ENCODE results near the gene RICTOR.

Gene RICTOR

DNA sequence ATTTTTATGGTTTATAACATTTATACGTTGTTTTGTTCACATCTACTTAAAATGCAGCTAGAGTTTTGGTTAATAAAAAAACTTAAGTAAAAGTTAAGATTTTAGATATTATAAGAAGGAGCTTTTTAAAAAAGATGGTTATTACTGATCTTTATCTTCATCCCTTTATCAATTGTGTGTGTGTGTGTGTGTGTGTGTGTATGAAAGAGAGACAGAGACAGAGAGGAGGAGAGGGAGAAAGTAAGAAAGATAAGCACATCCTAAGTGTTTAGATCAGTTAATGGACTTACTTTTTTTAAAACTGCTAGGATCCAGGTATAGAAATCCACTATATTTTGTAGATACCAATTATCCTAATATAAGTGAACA is 45.8 kb upstream of the RICTOR start:
- Histone ChIP-seq H3K4me2 (ENCODE audit: low read length) (no peak overlapping the region), H3K27ac (ENCODE audit: low read depth, low read length, poor library complexity, severe bottlenecking) (no peak overlapping the region), H3K27me3 (ENCODE audit: insufficient read depth, low read length) (no peaks in the 10 kb centered on the region), H3K36me3 (ENCODE audit: insufficient read depth, low read length) (no peaks in the 10 kb centered on the region), H4K20me1 (ENCODE audit: insufficient read depth, low read length) (no peaks in the 10 kb centered on the region), H3F3A (ENCODE audit: insufficient read depth, low read length) (no peaks in the 10 kb centered on the region), H2AFZ (ENCODE audit: low read length) (no peak overlapping the region), H3K4me3 (ENCODE audit: low read depth, low read length, poor library complexity, severe bottlenecking) (no peak overlapping the region), H3K4me1 (ENCODE audit: insufficient read depth, low read length, severe bottlenecking) (no peaks in the 10 kb centered on the region), H3K9ac (ENCODE audit: low read length) (no peak overlapping the region), H3K9me3 (ENCODE audit: low read length) (no peaks in the 10 kb centered on the region), H3K79me2 (ENCODE audit: insufficient read depth, low read length) (no peaks in the 10 kb centered on the region), H3K9me2 (ENCODE audit: low read depth, low read length) (no peaks in the 10 kb centered on the region)
- TF ChIP-seq, protein P1, sequence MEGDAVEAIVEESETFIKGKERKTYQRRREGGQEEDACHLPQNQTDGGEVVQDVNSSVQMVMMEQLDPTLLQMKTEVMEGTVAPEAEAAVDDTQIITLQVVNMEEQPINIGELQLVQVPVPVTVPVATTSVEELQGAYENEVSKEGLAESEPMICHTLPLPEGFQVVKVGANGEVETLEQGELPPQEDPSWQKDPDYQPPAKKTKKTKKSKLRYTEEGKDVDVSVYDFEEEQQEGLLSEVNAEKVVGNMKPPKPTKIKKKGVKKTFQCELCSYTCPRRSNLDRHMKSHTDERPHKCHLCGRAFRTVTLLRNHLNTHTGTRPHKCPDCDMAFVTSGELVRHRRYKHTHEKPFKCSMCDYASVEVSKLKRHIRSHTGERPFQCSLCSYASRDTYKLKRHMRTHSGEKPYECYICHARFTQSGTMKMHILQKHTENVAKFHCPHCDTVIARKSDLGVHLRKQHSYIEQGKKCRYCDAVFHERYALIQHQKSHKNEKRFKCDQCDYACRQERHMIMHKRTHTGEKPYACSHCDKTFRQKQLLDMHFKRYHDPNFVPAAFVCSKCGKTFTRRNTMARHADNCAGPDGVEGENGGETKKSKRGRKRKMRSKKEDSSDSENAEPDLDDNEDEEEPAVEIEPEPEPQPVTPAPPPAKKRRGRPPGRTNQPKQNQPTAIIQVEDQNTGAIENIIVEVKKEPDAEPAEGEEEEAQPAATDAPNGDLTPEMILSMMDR (IDR thresholded peaks at IDR 0.05; ENCODE audit: low read length), result no peak
- TF ChIP-seq EZH2 (IDR thresholded peaks at IDR 0.05; ENCODE audit: borderline replicate concordance, low read length), result no peak

DNA sequence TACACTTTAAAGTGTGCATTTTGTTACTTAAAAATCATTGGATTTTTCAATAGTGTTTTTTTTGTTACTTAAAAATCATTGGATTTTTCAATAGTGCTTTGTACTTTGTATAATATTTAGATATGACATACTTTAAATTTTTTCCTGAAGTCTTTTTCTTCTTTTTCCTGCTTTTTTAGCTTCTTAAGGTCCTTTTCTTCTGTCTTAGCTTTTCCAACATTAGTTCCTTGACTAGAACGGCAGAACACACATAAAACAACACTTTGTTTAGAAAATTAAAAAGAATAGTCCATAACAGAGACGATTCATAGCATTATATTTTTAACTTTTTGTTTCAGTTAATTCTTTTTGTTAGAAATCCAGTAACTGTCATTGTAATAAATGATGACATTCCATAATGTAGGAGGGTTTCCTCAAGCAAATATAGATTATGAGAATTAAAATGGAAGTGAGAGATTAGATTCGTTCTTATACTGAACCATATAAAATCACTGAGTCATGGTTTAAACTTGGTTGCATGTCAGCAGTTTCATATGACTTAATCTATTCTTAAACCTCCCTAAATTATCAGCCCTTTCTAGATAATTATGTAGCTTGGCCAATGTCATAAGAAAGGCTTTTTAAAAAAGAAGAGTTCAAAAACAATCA is 45.3 kb upstream of the RICTOR start:
- H2AFZ ChIP-seq (ENCODE audit: low read length), result no peak overlapping the region
- H3K4me2 ChIP-seq (ENCODE audit: low read length), result no peak overlapping the region
- H4K20me1 ChIP-seq (ENCODE audit: insufficient read depth, low read length), result no peaks in the 10 kb centered on the region
- H3K36me3 ChIP-seq (ENCODE audit: insufficient read depth, low read length), result no peaks in the 10 kb centered on the region
- H3K9me2 ChIP-seq (ENCODE audit: low read depth, low read length), result no peaks in the 10 kb centered on the region
- TF ChIP-seq EZH2 (IDR thresholded peaks at IDR 0.05; ENCODE audit: borderline replicate concordance, low read length), result no peak
- TF ChIP-seq, protein P1 (IDR thresholded peaks at IDR 0.05; ENCODE audit: low read length), result no peak
- no peaks in the 10 kb centered on the region for H3K9me3 ChIP-seq (ENCODE audit: low read length)
- no peaks in the 10 kb centered on the region for H3F3A ChIP-seq (ENCODE audit: insufficient read depth, low read length)
- H3K4me3 ChIP-seq (ENCODE audit: low read depth, low read length, poor library complexity, severe bottlenecking), result no peak overlapping the region
- no peaks in the 10 kb centered on the region for H3K27me3 ChIP-seq (ENCODE audit: insufficient read depth, low read length)
- H3K79me2 ChIP-seq (ENCODE audit: insufficient read depth, low read length), result no peaks in the 10 kb centered on the region
- no peaks in the 10 kb centered on the region for H3K4me1 ChIP-seq (ENCODE audit: insufficient read depth, low read length, severe bottlenecking)
- no peak overlapping the region for H3K27ac ChIP-seq (ENCODE audit: low read depth, low read length, poor library complexity, severe bottlenecking)
- H3K9ac ChIP-seq (ENCODE audit: low read length), result no peak overlapping the region

DNA sequence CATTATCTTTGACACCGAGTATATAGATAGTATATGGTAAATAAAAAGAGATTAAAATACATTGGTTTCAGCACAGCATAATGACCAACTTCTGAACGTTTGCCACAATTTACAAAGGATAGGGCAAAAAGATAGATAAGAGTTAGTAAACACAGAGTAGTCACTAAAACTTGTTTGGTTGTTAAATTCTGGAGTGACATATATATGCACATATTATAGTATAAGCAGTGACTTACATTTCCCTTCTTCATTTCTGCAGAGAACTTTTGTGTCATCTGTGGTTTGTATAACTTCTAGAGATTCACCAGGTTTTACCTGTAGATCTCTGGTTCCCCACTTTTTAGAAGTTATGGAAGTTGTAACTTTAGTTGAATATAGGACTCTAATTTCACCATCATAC is 44.4 kb upstream of the RICTOR start:
- Histone ChIP-seq H3K4me2 (ENCODE audit: low read length) (no peak overlapping the region), H4K20me1 (ENCODE audit: insufficient read depth, low read length) (no peaks in the 10 kb centered on the region), H3F3A (ENCODE audit: insufficient read depth, low read length) (no peaks in the 10 kb centered on the region), H3K36me3 (ENCODE audit: insufficient read depth, low read length) (no peaks in the 10 kb centered on the region), H3K27ac (ENCODE audit: low read depth, low read length, poor library complexity, severe bottlenecking) (no peak overlapping the region), H3K9ac (ENCODE audit: low read length) (no peak overlapping the region), H2AFZ (ENCODE audit: low read length) (no peak overlapping the region), H3K9me3 (ENCODE audit: low read length) (no peaks in the 10 kb centered on the region), H3K4me3 (ENCODE audit: low read depth, low read length, poor library complexity, severe bottlenecking) (no peak overlapping the region), H3K4me1 (ENCODE audit: insufficient read depth, low read length, severe bottlenecking) (no peaks in the 10 kb centered on the region), H3K27me3 (ENCODE audit: insufficient read depth, low read length) (no peaks in the 10 kb centered on the region), H3K79me2 (ENCODE audit: insufficient read depth, low read length) (no peaks in the 10 kb centered on the region), H3K9me2 (ENCODE audit: low read depth, low read length) (no peaks in the 10 kb centered on the region)
- TF ChIP-seq, protein P1 (IDR thresholded peaks at IDR 0.05; ENCODE audit: low read length), result no peak
- no peak for TF ChIP-seq EZH2 (IDR thresholded peaks at IDR 0.05; ENCODE audit: borderline replicate concordance, low read length)
